GM23338 (cell line): ENCODE data around the gene YY2. TPM values are rescaled to one million over a fixed set of nuclear protein-coding genes. Genes with fewer than 3 reads are reported as not detected.

Experiments
- ATAC-seq: fragments of 200-7000 bp; cut with Tn5 transposase; 3 replicates; pipeline ENCODE4 v1.9.1; 2020
- DNase-seq: peaks from one replicate; pipeline ENCODE4 v3.0.0-alpha.2; 2015; ENCODE audit warnings: low spot score
- H2AFZ ChIP-seq: fragments of 200-600 bp; sonication (generic); 2 replicates; pipeline ENCODE4 v1.8.0; 2016; ENCODE audit warnings: antibody characterized with exemption, mild to moderate bottlenecking, moderate library complexity
- H3F3A ChIP-seq: fragments of 200-600 bp; sonication (generic); replicated peaks from 2 replicates; pipeline ENCODE4 v1.8.0; 2017; ENCODE audit warnings: antibody characterized with exemption, mixed run types, low read depth
- H3K27ac ChIP-seq: fragments of 200-600 bp; sonication (generic); 2 replicates; pipeline ENCODE4 v1.6.1; 2016; ENCODE audit warnings: low read depth
- H3K27me3 ChIP-seq: fragments of 200-600 bp; sonication (generic); 2 replicates; pipeline ENCODE4 v1.8.0; 2016; ENCODE audit warnings: mild to moderate bottlenecking, mixed run types, moderate library complexity; ENCODE audit not compliant: insufficient read depth
- H3K36me3 ChIP-seq: fragments of 200-600 bp; sonication (generic); 2 replicates; pipeline ENCODE4 v1.8.0; 2016; ENCODE audit warnings: mild to moderate bottlenecking; ENCODE audit not compliant: insufficient read depth
- H3K4me1 ChIP-seq: fragments of 200-600 bp; sonication (generic); 2 replicates; pipeline ENCODE4 v1.8.0; 2016; ENCODE audit warnings: mild to moderate bottlenecking, moderate library complexity; ENCODE audit not compliant: insufficient read depth
- H3K4me2 ChIP-seq: fragments of 200-600 bp; sonication (generic); 2 replicates; pipeline ENCODE4 v1.7.1; 2017; ENCODE audit warnings: mixed run types
- H3K4me3 ChIP-seq: fragments of 200-600 bp; sonication (generic); 2 replicates; pipeline ENCODE4 v1.6.1; 2016; ENCODE audit warnings: mixed run types
- H3K79me2 ChIP-seq: fragments of 200-600 bp; sonication (generic); replicated peaks from 2 replicates; pipeline ENCODE4 v1.8.0; 2017; ENCODE audit warnings: mild to moderate bottlenecking; ENCODE audit not compliant: insufficient read depth
- H3K9me2 ChIP-seq: fragments of 200-600 bp; sonication (generic); 2 replicates; pipeline ENCODE4 v1.8.0; 2017; ENCODE audit not compliant: insufficient read depth
- H4K20me1 ChIP-seq: fragments of 200-600 bp; sonication (generic); replicated peaks from 2 replicates; pipeline ENCODE4 v1.8.0; 2017; ENCODE audit warnings: mild to moderate bottlenecking; ENCODE audit not compliant: insufficient read depth
- H3K27ac Mint-ChIP-seq: 2 replicates; pipeline ENCODE4 v1.8.0; 2020; ENCODE audit warnings: inconsistent platforms, mild to moderate bottlenecking, moderate library complexity, mixed read lengths
- H3K27me3 Mint-ChIP-seq: 3 replicates; pipeline ENCODE4 v1.8.0; 2022; ENCODE audit warnings: low read depth, mild to moderate bottlenecking, moderate library complexity, mixed read lengths, inconsistent platforms; ENCODE audit not compliant: insufficient read depth, poor library complexity
- H3K36me3 Mint-ChIP-seq: 3 replicates; pipeline ENCODE4 v1.8.0; 2021; ENCODE audit warnings: low read depth, mild to moderate bottlenecking, inconsistent platforms, moderate library complexity, mixed read lengths
- H3K4me1 Mint-ChIP-seq: 3 replicates; pipeline ENCODE4 v1.8.0; 2020; ENCODE audit warnings: mild to moderate bottlenecking, inconsistent platforms, mixed read lengths
- H3K4me3 Mint-ChIP-seq: 3 replicates; pipeline ENCODE4 v1.8.0; 2021; ENCODE audit warnings: moderate library complexity, mild to moderate bottlenecking, inconsistent platforms, mixed read lengths
- H3K9me3 Mint-ChIP-seq: 3 replicates; pipeline ENCODE4 v1.8.0; 2020; ENCODE audit warnings: moderate library complexity, mild to moderate bottlenecking, inconsistent platforms, mixed read lengths
- CREB1 ChIP-seq: fragments of 250-450 bp; sonication (Bioruptor Pico); IDR thresholded peaks from 2 replicates; pipeline ENCODE4 v1.5.0; 2020; ENCODE audit warnings: low read depth, mild to moderate bottlenecking, moderate library complexity
- NANOG ChIP-seq: IDR thresholded peaks from 2 replicates; pipeline ENCODE4 v1.6.1; 2016; ENCODE audit warnings: antibody characterized with exemption, borderline replicate concordance
- POLR2AphosphoS5 ChIP-seq: IDR thresholded peaks from 2 replicates; pipeline ENCODE4 v1.6.1; 2016; ENCODE audit warnings: antibody characterized with exemption, low read depth
- polyA plus RNA-seq: library from polyadenylated mRNA; unstranded; fragments of >200 nt; fragmentation: Nextera tagmentation; extraction: Ambion mirVana; gene quantifications from 2 replicates; pipeline ENCODE4 v1.2.1, GENCODE V29; 2016
- total RNA-seq: library from RNA; depleted of rRNA; stranded (reverse); fragments of >200 nt; shearing (Covaris generic); gene quantifications from 2 replicates; pipeline ENCODE4 v1.2.3, GENCODE V29; 2014
- TF ChIP-seq, protein P1 (sequence below): fragments of 250-450 bp; sonication (Bioruptor Pico); IDR thresholded peaks from 2 replicates; pipeline ENCODE4 v1.5.0; 2020; ENCODE audit warnings: mild to moderate bottlenecking, moderate library complexity
- TF ChIP-seq, protein P2 (sequence below), 2 experiments: fragments of 200-600 bp in 1 of 2; sonication (generic) in 1 of 2; conservative IDR thresholded peaks; 2 replicates each; pipeline versions ENCODE4 v1.5.1 to v1.6.1; 2016 to 2017; ENCODE audit warnings: antibody characterized with exemption in 2 of 2, low read depth in 2 of 2, mild to moderate bottlenecking in 2 of 2, moderate library complexity in 1 of 2
- TF ChIP-seq, protein P3 (sequence below): IDR thresholded peaks from one replicate; pipeline ENCODE4 v1.6.1; 2018; ENCODE audit warnings: antibody characterized with exemption; ENCODE audit not compliant: unreplicated experiment
- TF ChIP-seq, protein P4 (sequence below): IDR thresholded peaks from 2 replicates; pipeline ENCODE4 v1.6.1; 2016; ENCODE audit warnings: antibody characterized with exemption

YY2 gene
- total and polyA plus RNA-seq, 2 experiments from 2014 or later: 1.0 to 1.3 TPM

DNA sequence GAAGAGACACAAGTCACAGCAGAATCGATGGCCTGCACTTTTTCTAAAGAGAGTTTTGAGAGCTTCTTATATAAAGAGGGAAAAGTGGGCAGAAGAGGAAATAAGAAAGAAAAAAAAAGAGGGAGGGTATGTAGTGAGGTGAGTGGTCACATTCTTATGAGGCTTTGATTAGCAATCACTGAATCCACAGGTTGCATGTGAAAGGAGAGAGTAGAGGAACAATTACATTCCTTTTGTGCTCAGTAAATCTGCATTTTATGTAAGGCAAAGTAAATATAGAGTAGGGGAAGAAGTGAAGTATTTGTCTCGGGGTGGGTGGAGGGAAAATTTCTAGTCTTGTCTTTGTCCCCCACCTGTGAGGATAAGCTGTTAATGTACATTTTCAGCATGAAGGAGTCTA, 43.2 kb upstream of the YY2 start:
- Mint-ChIP-seq H3K9me3 (peaks cover 10% of the 10 kb centered on the region), H3K36me3 (peaks cover 11% of the 10 kb centered on the region), H3K27ac (peak overlapping the region; percentile 79), H3K27me3 (peaks cover 6% of the 10 kb centered on the region), H3K4me1 (peaks cover 24% of the 10 kb centered on the region), H3K4me3 (peak overlapping the region; percentile 2; the same call in 2 of the 3 replicates)
- peaks cover 16% of the 10 kb centered on the region for H3K4me1 ChIP-seq
- no peak overlapping the region for H3K4me3 ChIP-seq
- no peaks in the 10 kb centered on the region for H4K20me1 ChIP-seq
- no peak overlapping the region for H2AFZ ChIP-seq
- H3K4me2 ChIP-seq: peak overlapping the region; percentile 66; the same call in 1 of the 2 replicates
- DNase-seq (peak; percentile 48), ATAC-seq (peak; percentile 80)
- TF ChIP-seq NANOG (peak; percentile 51; the same call in 1 of the 2 replicates), POLR2AphosphoS5 (no peak)
- no peaks in the 10 kb centered on the region for H3K9me2 ChIP-seq
- no peaks in the 10 kb centered on the region for H3K36me3 ChIP-seq
- H3K27ac ChIP-seq: peak overlapping the region; percentile 94
- no peaks in the 10 kb centered on the region for H3K27me3 ChIP-seq
- no peaks in the 10 kb centered on the region for H3F3A ChIP-seq
- no peaks in the 10 kb centered on the region for H3K79me2 ChIP-seq

GRCh38 chrX:21813612-21814368, 42.0 kb upstream of the YY2 start:
- 0 out of 2 replicates have a peak overlapping the region, but pooled peaks have one; percentile 20 for H3K4me3 ChIP-seq
- peaks cover 11% of the 10 kb centered on the region for H3K36me3 Mint-ChIP-seq
- H3K27me3 Mint-ChIP-seq: peaks cover 6% of the 10 kb centered on the region
- no peaks in the 10 kb centered on the region for H3K36me3 ChIP-seq
- no peak overlapping the region for H3K4me3 Mint-ChIP-seq
- H2AFZ ChIP-seq: peak overlapping the region; percentile 10; the same call in 1 of the 2 replicates
- ATAC-seq (peak; percentile 54), DNase-seq (peak; percentile 23)
- H3K27ac Mint-ChIP-seq: peak overlapping the region; percentile 79; the same call in 1 of the 2 replicates
- H3K9me3 Mint-ChIP-seq: peaks cover 10% of the 10 kb centered on the region
- H3K4me1 Mint-ChIP-seq: peaks cover 24% of the 10 kb centered on the region
- H3K4me1 ChIP-seq: peaks cover 16% of the 10 kb centered on the region
- H3K79me2 ChIP-seq: no peaks in the 10 kb centered on the region
- no peaks in the 10 kb centered on the region for H3K27me3 ChIP-seq
- peak overlapping the region; percentile 66 for H3K4me2 ChIP-seq
- H3K9me2 ChIP-seq: no peaks in the 10 kb centered on the region
- peak overlapping the region; percentile 94 for H3K27ac ChIP-seq
- no peaks in the 10 kb centered on the region for H3F3A ChIP-seq
- H4K20me1 ChIP-seq: no peaks in the 10 kb centered on the region
- TF ChIP-seq, protein P1, sequence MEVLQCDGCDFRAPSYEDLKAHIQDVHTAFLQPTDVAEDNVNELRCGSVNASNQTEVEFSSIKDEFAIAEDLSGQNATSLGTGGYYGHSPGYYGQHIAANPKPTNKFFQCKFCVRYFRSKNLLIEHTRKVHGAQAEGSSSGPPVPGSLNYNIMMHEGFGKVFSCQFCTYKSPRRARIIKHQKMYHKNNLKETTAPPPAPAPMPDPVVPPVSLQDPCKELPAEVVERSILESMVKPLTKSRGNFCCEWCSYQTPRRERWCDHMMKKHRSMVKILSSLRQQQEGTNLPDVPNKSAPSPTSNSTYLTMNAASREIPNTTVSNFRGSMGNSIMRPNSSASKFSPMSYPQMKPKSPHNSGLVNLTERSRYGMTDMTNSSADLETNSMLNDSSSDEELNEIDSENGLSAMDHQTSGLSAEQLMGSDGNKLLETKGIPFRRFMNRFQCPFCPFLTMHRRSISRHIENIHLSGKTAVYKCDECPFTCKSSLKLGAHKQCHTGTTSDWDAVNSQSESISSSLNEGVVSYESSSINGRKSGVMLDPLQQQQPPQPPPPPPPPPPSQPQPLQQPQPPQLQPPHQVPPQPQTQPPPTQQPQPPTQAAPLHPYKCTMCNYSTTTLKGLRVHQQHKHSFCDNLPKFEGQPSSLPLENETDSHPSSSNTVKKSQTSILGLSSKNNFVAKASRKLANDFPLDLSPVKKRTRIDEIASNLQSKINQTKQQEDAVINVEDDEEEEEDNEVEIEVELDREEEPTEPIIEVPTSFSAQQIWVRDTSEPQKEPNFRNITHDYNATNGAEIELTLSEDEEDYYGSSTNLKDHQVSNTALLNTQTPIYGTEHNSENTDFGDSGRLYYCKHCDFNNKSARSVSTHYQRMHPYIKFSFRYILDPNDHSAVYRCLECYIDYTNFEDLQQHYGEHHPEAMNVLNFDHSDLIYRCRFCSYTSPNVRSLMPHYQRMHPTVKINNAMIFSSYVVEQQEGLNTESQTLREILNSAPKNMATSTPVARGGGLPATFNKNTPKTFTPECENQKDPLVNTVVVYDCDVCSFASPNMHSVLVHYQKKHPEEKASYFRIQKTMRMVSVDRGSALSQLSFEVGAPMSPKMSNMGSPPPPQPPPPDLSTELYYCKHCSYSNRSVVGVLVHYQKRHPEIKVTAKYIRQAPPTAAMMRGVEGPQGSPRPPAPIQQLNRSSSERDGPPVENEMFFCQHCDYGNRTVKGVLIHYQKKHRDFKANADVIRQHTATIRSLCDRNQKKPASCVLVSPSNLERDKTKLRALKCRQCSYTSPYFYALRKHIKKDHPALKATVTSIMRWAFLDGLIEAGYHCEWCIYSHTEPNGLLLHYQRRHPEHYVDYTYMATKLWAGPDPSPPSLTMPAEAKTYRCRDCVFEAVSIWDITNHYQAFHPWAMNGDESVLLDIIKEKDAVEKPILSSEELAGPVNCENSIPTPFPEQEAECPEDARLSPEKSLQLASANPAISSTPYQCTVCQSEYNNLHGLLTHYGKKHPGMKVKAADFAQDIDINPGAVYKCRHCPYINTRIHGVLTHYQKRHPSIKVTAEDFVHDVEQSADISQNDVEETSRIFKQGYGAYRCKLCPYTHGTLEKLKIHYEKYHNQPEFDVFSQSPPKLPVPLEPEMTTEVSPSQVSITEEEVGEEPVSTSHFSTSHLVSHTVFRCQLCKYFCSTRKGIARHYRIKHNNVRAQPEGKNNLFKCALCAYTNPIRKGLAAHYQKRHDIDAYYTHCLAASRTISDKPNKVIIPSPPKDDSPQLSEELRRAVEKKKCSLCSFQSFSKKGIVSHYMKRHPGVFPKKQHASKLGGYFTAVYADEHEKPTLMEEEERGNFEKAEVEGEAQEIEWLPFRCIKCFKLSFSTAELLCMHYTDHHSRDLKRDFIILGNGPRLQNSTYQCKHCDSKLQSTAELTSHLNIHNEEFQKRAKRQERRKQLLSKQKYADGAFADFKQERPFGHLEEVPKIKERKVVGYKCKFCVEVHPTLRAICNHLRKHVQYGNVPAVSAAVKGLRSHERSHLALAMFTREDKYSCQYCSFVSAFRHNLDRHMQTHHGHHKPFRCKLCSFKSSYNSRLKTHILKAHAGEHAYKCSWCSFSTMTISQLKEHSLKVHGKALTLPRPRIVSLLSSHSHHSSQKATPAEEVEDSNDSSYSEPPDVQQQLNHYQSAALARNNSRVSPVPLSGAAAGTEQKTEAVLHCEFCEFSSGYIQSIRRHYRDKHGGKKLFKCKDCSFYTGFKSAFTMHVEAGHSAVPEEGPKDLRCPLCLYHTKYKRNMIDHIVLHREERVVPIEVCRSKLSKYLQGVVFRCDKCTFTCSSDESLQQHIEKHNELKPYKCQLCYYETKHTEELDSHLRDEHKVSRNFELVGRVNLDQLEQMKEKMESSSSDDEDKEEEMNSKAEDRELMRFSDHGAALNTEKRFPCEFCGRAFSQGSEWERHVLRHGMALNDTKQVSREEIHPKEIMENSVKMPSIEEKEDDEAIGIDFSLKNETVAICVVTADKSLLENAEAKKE (CRISPR knock-in tag): no peak
- TF ChIP-seq, protein P2, sequence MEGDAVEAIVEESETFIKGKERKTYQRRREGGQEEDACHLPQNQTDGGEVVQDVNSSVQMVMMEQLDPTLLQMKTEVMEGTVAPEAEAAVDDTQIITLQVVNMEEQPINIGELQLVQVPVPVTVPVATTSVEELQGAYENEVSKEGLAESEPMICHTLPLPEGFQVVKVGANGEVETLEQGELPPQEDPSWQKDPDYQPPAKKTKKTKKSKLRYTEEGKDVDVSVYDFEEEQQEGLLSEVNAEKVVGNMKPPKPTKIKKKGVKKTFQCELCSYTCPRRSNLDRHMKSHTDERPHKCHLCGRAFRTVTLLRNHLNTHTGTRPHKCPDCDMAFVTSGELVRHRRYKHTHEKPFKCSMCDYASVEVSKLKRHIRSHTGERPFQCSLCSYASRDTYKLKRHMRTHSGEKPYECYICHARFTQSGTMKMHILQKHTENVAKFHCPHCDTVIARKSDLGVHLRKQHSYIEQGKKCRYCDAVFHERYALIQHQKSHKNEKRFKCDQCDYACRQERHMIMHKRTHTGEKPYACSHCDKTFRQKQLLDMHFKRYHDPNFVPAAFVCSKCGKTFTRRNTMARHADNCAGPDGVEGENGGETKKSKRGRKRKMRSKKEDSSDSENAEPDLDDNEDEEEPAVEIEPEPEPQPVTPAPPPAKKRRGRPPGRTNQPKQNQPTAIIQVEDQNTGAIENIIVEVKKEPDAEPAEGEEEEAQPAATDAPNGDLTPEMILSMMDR (conservative IDR thresholded peaks at IDR 0.05; ENCODE audit: low read depth in 2 of 2): no peak
- TF ChIP-seq, protein P3, sequence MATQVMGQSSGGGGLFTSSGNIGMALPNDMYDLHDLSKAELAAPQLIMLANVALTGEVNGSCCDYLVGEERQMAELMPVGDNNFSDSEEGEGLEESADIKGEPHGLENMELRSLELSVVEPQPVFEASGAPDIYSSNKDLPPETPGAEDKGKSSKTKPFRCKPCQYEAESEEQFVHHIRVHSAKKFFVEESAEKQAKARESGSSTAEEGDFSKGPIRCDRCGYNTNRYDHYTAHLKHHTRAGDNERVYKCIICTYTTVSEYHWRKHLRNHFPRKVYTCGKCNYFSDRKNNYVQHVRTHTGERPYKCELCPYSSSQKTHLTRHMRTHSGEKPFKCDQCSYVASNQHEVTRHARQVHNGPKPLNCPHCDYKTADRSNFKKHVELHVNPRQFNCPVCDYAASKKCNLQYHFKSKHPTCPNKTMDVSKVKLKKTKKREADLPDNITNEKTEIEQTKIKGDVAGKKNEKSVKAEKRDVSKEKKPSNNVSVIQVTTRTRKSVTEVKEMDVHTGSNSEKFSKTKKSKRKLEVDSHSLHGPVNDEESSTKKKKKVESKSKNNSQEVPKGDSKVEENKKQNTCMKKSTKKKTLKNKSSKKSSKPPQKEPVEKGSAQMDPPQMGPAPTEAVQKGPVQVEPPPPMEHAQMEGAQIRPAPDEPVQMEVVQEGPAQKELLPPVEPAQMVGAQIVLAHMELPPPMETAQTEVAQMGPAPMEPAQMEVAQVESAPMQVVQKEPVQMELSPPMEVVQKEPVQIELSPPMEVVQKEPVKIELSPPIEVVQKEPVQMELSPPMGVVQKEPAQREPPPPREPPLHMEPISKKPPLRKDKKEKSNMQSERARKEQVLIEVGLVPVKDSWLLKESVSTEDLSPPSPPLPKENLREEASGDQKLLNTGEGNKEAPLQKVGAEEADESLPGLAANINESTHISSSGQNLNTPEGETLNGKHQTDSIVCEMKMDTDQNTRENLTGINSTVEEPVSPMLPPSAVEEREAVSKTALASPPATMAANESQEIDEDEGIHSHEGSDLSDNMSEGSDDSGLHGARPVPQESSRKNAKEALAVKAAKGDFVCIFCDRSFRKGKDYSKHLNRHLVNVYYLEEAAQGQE: no peak
- TF ChIP-seq CREB1: no peak
- TF ChIP-seq, protein P4, sequence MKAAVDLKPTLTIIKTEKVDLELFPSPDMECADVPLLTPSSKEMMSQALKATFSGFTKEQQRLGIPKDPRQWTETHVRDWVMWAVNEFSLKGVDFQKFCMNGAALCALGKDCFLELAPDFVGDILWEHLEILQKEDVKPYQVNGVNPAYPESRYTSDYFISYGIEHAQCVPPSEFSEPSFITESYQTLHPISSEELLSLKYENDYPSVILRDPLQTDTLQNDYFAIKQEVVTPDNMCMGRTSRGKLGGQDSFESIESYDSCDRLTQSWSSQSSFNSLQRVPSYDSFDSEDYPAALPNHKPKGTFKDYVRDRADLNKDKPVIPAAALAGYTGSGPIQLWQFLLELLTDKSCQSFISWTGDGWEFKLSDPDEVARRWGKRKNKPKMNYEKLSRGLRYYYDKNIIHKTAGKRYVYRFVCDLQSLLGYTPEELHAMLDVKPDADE: no peak
